HG03103 (cell line): ENCODE measurements around the gene ERVK3-1.
A peak's percentile ranks its signal among the peaks of the same experiment; 100 is the strongest.

ENCODE experiments used
- ATAC-seq: cut with Tn5 transposase; IDR thresholded peaks from one replicate; pipeline ENCODE4 v1.9.1; 2021; ENCODE audit warnings: low read depth; ENCODE audit not compliant: unreplicated experiment

ERVK3-1 gene

GRCh38 chr19:58357481-58358145, 52.4 kb downstream of the ERVK3-1 start:
- no peak for ATAC-seq

- ATAC-seq = peak; percentile 2
Measured at GRCh38 chr19:58361900-58362271, 56.7 kb downstream of the ERVK3-1 start.

DNA sequence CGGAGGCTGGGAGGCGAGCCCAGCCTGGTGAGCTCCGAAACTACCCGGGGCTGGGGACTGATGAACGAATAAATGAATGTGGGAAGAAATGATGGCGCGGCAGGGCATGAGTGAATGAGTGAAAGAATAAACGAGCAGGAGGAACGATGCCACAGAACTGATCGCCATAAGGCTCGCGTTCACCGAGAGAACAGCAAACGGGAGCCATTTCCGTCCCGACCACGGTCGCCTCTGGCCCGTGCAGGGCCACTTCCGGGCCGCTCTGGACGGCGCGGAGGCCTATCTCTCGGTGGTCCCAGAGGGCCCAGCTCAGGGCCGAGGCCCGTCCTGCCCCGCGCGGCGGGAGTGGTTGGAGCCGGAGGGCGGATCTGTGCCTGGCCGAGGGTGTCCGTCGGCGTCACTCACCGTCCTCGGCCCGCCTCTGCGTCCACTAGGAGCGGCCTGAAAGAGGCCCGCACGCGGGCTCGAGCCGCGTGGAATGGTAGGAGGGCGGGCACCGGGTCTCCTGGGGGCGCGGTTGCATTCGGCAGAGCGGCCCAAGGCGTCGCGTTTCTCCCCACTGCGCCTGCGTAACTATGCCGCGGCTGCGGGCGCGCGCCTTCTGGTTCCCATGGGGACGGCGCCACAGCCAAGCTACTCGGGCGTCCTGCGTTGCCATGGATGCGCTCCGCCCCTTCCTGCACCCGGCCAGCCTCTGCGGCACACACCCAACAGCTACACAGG, 57.3 kb downstream of the ERVK3-1 start, which contains the start of gene ZNF497:
ZNF497 (minus strand) TSS at position 480 of the 723 bp plus-strand sequence. CDS start 5,116 bp downstream, outside the sequence.
- ATAC-seq = peak; percentile 83

GRCh38 chr19:58364146-58364545, 59.0 kb downstream of the ERVK3-1 start:
- ATAC-seq = no peak
